ENCODE results near the gene SLC6A5.

Gene SLC6A5

GRCh38 chr11:20597154-20597679 is 2.2 kb upstream of the SLC6A5 start:
- no peak for DNase-seq

- no peak for DNase-seq
Measured at GRCh38 chr11:20597680-20598484, 1.5 kb upstream of the SLC6A5 start.

GRCh38 chr11:20598492-20598891 is 916 bp upstream of the SLC6A5 start:
- no peak for DNase-seq

DNA sequence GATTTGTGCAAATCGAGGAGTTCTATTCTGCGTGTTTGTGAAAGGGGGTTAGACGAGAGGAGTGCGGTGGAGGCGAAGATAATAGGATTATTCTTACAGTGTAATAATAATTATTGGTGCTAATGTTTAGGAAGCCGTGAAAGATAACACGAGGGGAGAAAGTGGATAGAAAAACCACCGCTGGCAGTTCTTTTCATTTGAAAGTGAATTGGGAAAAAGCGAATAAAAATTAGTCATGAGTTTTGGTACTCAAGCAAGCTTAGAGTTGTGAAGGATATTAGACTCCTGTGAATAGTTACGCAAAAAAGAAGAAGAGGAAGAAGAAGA is 575 bp downstream of the SLC6A5 start:
- DNase-seq, result no peak

- no peak for DNase-seq
Measured at GRCh38 chr11:20600551-20600950, 1.1 kb downstream of the SLC6A5 start.

GRCh38 chr11:20601221-20601914 is 2.0 kb downstream of the SLC6A5 start:
- no peak for DNase-seq

DNA sequence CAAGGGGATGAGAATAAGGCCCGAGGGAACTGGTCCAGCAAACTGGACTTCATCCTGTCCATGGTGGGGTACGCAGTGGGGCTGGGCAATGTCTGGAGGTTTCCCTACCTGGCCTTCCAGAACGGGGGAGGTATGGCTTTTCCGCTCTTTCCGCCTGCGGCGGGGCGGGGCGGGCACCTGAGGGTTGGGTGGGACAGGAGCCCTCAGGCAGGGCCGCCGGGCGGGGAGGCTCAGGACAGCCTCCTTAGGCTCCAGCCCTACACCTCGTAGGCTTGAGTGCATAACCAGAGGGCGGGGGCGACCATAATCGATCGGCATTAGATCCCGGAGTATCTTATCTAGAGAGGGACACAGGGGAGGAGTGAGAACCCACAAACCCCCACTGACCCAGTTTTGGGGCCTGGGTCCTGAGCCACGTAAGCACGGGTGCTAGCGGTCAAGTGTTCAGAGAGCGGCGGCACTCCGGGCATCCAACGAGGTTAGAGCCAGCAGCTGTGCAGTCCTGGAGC is 4.9 kb downstream of the SLC6A5 start:
- DNase-seq, result no peak

- no peak for DNase-seq
Measured at GRCh38 chr11:20604864-20605601, 5.6 kb downstream of the SLC6A5 start.

DNA sequence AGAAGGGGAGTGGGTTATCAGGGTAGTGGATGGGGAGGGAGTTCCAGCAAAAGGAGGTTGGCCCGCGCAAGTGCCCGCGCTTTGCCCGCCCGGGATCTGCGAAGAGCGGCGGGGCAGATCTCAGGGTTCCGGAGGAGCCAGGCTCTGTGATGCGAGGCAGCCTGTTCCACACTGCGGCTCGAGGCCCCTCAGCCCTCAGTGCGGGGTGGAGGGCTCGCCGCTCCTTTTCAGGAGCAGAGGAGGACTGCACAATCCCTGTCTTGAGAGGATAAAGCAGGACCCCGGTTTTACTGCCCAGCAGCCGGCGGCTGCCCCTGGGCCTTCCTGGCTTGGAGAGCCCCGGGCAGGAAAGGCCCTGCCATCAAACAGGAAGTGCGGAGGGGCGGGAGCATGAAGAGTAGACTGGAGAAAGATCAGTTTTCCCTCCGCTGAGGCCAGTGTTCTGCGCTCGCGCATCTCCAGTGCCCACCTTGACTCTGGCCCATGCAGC is 6.2 kb downstream of the SLC6A5 start:
- DNase-seq, result no peak

DNA sequence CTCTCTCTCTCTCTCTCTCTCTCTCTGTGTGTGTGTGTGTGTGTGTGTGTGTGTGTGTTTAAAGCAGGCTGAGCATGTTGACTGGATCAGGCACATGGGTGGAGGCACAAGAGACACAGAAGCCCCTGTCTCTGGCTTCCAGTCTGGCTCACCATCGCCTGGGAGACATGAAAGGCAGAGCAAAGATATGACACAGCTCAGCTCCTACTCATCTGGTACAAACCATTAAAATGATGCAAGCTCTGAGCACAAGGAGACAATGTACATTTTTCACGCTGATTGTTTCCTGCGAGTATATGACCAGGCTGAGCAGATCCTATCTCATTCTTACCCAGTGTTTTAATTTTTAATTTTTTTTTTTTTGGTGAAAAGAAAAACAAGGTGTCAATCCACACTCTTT is 9.5 kb downstream of the SLC6A5 start:
- DNase-seq, result no peak

DNA sequence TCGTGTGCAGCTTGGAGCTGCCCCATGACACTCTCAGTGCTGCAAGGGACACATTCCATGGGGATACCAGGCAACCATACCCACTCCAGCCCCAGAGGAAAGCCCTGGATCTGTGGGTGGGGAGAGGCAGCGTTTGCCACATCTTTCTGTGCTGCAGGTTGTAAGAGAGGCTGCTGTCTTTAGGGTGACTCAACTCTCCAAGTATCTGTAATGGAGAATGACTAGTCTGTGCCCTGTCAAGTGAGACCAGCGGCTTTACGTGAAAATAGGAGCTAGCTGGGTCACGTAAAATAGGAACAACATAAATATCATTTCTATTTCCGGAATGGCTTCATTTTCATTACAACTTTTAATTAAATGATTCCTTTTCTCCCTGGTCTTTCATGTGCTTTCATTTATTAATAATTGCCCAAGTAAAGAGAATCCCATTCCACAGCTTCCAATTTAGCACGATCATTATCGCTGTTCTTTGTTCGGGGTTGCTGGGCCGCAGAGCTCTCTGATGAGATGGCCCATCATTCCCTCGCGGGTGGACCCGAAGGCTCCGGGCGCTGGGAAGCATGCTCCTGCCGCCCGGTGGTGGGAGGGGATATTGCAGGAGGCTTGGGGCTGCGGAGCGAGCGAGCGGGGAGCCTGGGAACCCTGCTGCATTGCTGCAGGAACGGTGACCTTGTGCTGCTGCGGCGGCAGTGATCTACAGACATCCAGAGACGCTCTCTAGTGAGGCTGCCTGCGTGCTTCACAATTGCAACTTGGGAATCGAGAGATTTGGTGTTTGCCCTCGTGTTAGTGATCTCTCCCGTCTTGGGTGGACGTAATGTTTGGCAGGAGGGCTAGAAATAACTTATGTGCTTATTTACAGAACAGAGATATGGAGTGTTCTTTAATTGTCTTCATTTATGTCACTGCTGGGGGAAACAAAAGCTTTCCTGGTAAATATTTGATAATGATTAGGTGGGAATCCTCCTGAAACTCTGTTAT is 10.6 kb downstream of the SLC6A5 start:
- peak; percentile 80 for DNase-seq

DNA sequence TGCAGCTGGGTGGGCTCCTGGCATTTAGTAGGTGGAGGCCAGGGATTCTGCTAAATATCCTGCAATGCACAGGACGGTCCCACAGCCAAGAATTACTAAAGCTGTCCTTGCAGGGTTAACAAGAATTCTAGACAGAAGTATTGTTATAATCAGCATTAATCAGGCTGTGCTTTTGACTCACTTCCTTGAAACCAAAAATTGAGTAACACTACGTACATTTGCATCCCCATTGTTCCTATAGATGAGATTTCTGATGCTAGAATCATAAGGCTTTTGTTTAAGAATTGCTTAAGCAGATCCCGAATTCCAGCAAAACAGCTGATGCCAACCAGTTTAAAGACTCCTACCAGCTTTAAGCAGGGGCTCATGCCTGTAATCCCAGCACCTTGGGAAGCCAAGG is 11.4 kb downstream of the SLC6A5 start:
- DNase-seq, result no peak

GRCh38 chr11:20611445-20611844 is 12.0 kb downstream of the SLC6A5 start:
- DNase-seq, result no peak

DNA sequence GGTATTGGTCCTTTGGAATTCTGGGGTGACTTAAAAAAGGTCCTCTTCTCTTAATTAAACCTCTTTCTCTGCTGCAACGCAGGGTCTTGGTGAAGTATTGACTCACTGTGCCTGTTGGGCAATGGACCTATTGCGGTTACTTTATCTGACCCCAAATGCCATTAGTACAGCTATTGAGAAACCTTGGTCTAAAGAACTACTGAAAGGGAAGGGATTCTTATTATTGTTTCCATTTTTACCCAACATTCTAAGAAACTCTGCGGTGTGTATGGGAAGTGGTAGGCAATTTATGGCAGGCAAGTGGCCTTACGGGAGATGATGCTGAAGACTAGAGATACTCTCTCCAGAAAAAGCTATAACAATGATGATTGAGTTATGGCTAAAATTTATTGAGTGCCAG is 12.5 kb downstream of the SLC6A5 start:
- DNase-seq, result no peak

DNA sequence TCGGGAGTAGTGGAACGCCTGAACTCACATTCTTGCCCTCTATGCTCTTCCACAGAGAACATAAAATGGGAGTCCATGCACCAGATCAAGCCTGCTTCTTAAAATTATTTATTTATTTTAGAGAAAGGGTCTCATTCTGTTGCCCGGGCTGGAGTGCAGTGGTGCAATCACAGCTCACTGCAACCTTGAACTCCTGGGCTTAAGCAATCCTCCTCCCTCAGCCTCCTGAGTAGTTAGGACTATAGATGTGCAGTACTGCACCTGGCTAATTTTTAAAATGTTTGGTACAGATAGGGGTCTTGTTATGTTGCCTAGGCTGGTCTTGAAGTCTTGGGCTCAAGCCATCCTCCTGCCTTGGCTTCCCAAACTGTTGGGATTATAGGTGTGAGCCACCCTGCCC is 13.0 kb downstream of the SLC6A5 start:
- no peak for DNase-seq

- no peak for DNase-seq
Measured at GRCh38 chr11:20616920-20617319, 17.5 kb downstream of the SLC6A5 start.

DNA sequence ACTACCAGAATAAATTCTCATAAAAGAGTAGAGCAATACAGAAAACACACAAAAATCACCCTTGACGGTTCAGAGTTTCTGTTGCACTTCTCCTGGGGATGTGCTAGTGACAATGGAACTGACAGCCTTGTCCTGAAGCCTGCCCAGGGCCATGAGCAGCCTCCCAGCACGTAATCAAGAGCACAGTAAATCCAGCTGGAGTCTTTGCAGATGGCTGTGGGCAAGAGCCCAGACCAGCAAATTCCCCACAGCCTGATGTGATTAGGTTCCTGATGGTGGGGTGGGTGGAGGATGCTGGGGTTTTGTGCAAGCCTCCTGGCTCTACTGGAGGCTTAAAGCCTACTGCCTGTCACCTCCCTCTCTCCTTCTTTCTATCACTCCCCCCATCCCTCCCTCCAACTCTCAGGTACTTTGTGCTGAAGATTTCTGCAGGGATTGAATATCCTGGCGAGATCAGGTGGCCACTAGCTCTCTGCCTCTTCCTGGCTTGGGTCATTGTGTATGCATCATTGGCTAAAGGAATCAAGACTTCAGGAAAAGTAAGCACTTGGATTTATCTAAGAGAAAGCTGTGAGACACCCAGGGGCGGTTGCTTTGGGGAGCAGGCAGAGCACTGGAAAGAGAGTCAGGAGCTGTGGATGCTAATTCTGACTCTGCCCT is 18.1 kb downstream of the SLC6A5 start:
- DNase-seq, result no peak

- DNase-seq, result no peak
Measured at GRCh38 chr11:20618083-20618482, 18.7 kb downstream of the SLC6A5 start.

GRCh38 chr11:20620988-20621387 is 21.6 kb downstream of the SLC6A5 start:
- DNase-seq, result no peak

- DNase-seq, result no peak
Measured at GRCh38 chr11:20621679-20622078, 22.3 kb downstream of the SLC6A5 start.

GRCh38 chr11:20623252-20623651 is 23.8 kb downstream of the SLC6A5 start:
- no peak for DNase-seq

- no peak for DNase-seq
Measured at GRCh38 chr11:20626279-20626678, 26.9 kb downstream of the SLC6A5 start.
